Measurements from ENCODE around the gene BEAN1.

Gene BEAN1

DNA sequence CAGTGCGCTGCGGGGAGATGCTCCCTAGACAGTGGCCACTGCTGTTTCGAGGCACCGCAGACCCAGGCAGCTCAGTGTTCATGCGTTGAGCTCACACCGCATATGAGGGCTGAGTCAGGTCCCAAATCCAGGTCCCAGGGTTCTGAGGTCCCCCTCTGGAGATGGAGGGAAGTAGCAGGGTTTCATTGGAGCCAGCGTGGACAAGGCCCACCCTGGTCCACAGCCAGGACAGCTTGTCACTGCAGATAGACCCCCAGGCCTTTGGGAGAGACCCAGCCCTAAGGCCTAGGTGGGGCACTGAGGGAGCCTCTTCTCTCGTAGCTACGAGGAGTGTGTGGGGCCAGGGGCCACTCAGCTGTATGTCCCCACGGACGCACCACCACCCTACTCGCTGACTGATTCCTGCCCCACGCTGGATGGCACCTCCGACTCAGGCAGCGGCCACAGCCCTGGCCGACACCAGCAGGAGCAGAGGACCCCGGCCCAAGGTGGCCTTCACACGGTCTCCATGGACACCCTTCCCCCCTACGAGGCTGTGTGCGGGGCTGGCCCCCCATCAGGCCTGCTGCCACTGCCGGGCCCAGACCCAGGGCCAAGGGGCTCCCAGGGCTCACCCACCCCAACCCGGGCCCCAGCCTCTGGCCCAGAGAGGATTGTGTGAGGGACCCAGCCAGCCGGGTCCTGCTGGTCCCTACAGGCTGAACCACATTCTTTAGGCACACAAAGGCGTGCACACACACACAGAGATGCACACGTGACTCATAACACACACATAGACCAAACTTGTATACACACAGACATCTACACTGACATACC is 53.4 kb downstream of the BEAN1 start:
- no peak overlapping the region for H3K27ac ChIP-seq (ENCODE audit: low read depth, low read length)
- H3K9me3 ChIP-seq (ENCODE audit: control insufficient read depth in 5 of 5, low read length in 5 of 5), result no peaks in the 10 kb centered on the region
- H3K9ac ChIP-seq (ENCODE audit: low read length in 5 of 5), result peak overlapping the region in 1 of 5 donors; percentile 21
- peaks cover 0 to 7% (median 0%) of the 10 kb centered on the region in 5 donors for H3K36me3 ChIP-seq (ENCODE audit: control insufficient read depth in 5 of 5, insufficient read depth in 5 of 5, low read length in 5 of 5)
- H3K4me1 ChIP-seq (ENCODE audit: control insufficient read depth in 5 of 5, insufficient read depth in 5 of 5, low read length in 5 of 5), result peaks cover 0 to 28% (median 20%) of the 10 kb centered on the region in 5 donors
- H3K27me3 ChIP-seq (ENCODE audit: control insufficient read depth in 5 of 5, insufficient read depth in 4 of 5, low read length in 5 of 5), result no peaks in the 10 kb centered on the region
- H3K4me3 ChIP-seq (ENCODE audit: low read depth in 1 of 5, low read length in 5 of 5), result peak overlapping the region in 1 of 5 donors; percentile 30

DNA sequence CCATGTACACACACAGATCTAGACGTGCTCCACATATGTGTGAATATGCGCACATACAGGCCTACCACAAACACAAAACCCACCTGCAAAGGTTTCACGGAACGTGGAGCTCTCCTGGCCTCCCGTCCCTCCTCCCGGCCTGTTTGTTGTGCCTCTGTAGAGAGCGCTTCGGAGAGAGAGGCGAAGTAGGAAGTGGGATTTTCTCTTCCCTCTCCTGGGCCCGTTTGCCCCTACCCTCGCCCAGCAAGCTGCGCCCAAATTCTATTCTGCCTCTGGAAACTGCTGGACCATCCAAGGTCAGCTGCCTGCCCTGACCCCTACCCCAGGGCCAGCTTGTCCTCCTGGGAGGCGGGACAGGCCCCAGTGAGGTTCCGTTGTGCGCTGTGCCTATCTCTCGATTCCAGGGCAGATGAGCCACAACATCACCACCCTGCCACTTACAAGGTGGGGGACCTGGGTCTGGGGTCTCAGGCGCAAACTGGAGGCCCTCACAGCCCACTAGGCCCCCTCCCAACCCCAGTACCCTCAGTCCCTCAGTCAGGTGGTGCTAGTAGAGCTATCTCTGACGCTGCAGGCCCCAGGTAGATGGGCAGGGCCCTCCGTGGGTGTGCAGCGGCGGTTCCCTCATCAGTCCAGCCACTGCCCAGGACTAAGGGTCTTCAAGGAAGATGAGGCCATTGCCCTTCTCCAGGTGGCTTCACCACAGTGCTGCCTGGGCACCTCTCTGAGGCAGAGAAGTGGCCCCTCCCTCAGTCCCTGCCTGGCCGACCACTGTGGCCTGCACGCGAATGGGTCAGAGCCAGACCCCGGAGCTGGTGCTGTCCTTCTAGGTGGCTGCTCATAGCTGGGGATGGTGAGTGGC is 54.2 kb downstream of the BEAN1 start:
- peak overlapping the region in 1 of 5 donors; percentile 30 for H3K4me3 ChIP-seq (ENCODE audit: low read depth in 1 of 5, low read length in 5 of 5)
- peaks cover 0 to 8% (median 0%) of the 10 kb centered on the region in 5 donors for H3K36me3 ChIP-seq (ENCODE audit: control insufficient read depth in 5 of 5, insufficient read depth in 5 of 5, low read length in 5 of 5)
- peaks cover 0 to 32% (median 21%) of the 10 kb centered on the region in 5 donors for H3K4me1 ChIP-seq (ENCODE audit: control insufficient read depth in 5 of 5, insufficient read depth in 5 of 5, low read length in 5 of 5)
- no peak overlapping the region for H3K9ac ChIP-seq (ENCODE audit: low read length in 5 of 5)
- H3K27me3 ChIP-seq (ENCODE audit: control insufficient read depth in 5 of 5, insufficient read depth in 4 of 5, low read length in 5 of 5), result no peaks in the 10 kb centered on the region
- H3K27ac ChIP-seq (ENCODE audit: low read depth, low read length), result no peak overlapping the region
- H3K9me3 ChIP-seq (ENCODE audit: control insufficient read depth in 5 of 5, low read length in 5 of 5), result no peaks in the 10 kb centered on the region

DNA sequence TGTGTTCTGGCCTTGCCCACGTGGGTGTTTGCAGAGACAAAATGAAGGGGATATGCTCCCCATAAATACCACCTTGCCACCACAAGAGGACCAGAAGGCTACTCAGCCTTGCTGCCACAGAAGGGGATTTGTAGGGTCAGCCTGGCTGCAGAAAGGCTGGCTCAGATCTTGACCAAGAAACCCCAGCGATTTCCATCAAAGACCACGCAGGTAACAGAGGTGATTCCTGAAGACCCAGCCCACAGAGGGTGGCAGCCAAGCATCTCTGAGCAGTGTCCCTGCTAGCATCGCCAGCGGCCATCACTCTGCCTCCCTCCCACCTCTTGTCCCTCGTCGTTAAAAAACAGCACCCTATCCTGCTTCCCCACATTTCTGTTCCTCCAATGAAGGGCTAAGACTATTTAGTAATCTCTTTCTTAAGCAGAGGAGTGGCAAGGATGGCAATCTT is 54.9 kb downstream of the BEAN1 start:
- Histone ChIP-seq H3K9me3 (ENCODE audit: control insufficient read depth in 5 of 5, low read length in 5 of 5) (no peaks in the 10 kb centered on the region), H3K9ac (ENCODE audit: low read length in 5 of 5) (no peak overlapping the region), H3K4me3 (ENCODE audit: low read depth in 1 of 5, low read length in 5 of 5) (no peak overlapping the region), H3K27me3 (ENCODE audit: control insufficient read depth in 5 of 5, insufficient read depth in 4 of 5, low read length in 5 of 5) (no peaks in the 10 kb centered on the region), H3K27ac (ENCODE audit: low read depth, low read length) (no peak overlapping the region), H3K4me1 (ENCODE audit: control insufficient read depth in 5 of 5, insufficient read depth in 5 of 5, low read length in 5 of 5) (peaks cover under 1 to 37% (median 28%) of the 10 kb centered on the region in 5 donors), H3K36me3 (ENCODE audit: control insufficient read depth in 5 of 5, insufficient read depth in 5 of 5, low read length in 5 of 5) (peaks cover 0 to 8% (median 0%) of the 10 kb centered on the region in 5 donors)

GRCh38 chr16:66483689-66484452 is 56.8 kb downstream of the BEAN1 start:
- peaks cover 9 to 39% (median 27%) of the 10 kb centered on the region in 5 donors for H3K4me1 ChIP-seq (ENCODE audit: control insufficient read depth in 5 of 5, insufficient read depth in 5 of 5, low read length in 5 of 5)
- H3K27ac ChIP-seq (ENCODE audit: low read depth, low read length), result no peak overlapping the region
- H3K9me3 ChIP-seq (ENCODE audit: control insufficient read depth in 5 of 5, low read length in 5 of 5), result no peaks in the 10 kb centered on the region
- no peaks in the 10 kb centered on the region for H3K27me3 ChIP-seq (ENCODE audit: control insufficient read depth in 5 of 5, insufficient read depth in 4 of 5, low read length in 5 of 5)
- H3K4me3 ChIP-seq (ENCODE audit: low read depth in 1 of 5, low read length in 5 of 5), result no peak overlapping the region
- H3K36me3 ChIP-seq (ENCODE audit: control insufficient read depth in 5 of 5, insufficient read depth in 5 of 5, low read length in 5 of 5), result peaks cover 0 to 8% (median 0%) of the 10 kb centered on the region in 5 donors
- no peak overlapping the region for H3K9ac ChIP-seq (ENCODE audit: low read length in 5 of 5)

DNA sequence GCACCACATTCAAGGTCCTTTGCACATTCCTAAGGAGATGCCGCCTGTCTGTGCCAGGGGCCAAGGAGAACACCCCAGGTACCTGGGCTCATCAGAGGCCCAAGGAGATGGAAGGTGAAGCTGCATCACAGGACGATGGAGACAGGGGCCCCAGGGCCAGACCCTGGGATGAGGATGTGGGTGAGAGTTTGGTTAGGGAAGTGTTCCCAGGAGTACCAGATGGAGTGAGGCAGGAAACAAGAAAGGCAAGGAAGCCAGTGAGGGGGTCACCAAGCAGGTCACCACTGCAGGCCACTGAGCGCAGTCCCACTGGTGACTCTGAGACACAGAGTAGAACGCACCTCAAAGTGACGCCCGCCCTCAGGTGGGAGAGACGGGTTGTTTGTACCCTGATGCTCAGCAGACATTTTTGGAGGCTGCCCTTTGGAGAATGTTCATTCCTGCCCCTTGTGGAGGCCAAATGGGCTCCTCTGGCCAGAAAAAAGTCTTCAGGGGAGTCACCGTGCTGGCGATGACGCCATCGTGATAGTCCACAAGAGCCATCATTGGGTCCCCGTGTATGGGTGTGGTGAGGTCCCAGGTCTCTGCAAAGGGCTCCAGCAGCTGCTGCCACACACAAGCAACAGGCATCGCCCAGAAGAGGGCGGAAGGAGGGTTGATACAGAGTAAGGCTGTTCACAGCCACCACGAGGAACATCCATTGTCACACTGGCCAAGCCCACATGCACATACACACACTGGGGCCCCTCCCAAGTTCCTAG is 57.5 kb downstream of the BEAN1 start:
- Histone ChIP-seq H3K4me1 (ENCODE audit: control insufficient read depth in 5 of 5, insufficient read depth in 5 of 5, low read length in 5 of 5) (peaks cover 9 to 35% (median 23%) of the 10 kb centered on the region in 5 donors), H3K36me3 (ENCODE audit: control insufficient read depth in 5 of 5, insufficient read depth in 5 of 5, low read length in 5 of 5) (peaks cover 0 to 8% (median 0%) of the 10 kb centered on the region in 5 donors), H3K9me3 (ENCODE audit: control insufficient read depth in 5 of 5, low read length in 5 of 5) (no peaks in the 10 kb centered on the region), H3K27ac (ENCODE audit: low read depth, low read length) (no peak overlapping the region), H3K27me3 (ENCODE audit: control insufficient read depth in 5 of 5, insufficient read depth in 4 of 5, low read length in 5 of 5) (no peaks in the 10 kb centered on the region), H3K9ac (ENCODE audit: low read length in 5 of 5) (no peak overlapping the region), H3K4me3 (ENCODE audit: low read depth in 1 of 5, low read length in 5 of 5) (no peak overlapping the region)

DNA sequence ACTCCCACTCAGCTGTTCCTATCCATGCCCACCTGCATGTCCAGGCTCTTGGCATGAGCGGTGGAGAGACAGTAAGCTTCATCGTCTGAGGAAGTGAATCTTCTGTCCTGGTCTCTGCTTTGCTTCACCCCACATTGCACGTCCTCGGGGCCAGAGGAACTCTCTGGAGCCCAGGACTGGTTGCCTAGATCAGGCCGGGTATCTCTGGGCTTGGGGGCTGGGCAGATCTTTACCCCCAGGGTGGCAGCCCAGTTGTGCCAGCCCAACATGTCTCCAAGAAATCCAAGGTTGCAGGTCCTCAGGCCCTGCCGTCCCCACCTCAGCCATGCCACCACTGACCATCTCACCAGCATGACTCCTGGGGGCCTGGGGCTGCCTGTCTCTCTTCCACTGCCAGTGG is 58.3 kb downstream of the BEAN1 start:
- Histone ChIP-seq H3K9me3 (ENCODE audit: control insufficient read depth in 5 of 5, low read length in 5 of 5) (no peaks in the 10 kb centered on the region), H3K4me3 (ENCODE audit: low read depth in 1 of 5, low read length in 5 of 5) (no peak overlapping the region), H3K27ac (ENCODE audit: low read depth, low read length) (no peak overlapping the region), H3K4me1 (ENCODE audit: control insufficient read depth in 5 of 5, insufficient read depth in 5 of 5, low read length in 5 of 5) (peaks cover 9 to 35% (median 23%) of the 10 kb centered on the region in 5 donors), H3K27me3 (ENCODE audit: control insufficient read depth in 5 of 5, insufficient read depth in 4 of 5, low read length in 5 of 5) (no peaks in the 10 kb centered on the region), H3K9ac (ENCODE audit: low read length in 5 of 5) (no peak overlapping the region), H3K36me3 (ENCODE audit: control insufficient read depth in 5 of 5, insufficient read depth in 5 of 5, low read length in 5 of 5) (peaks cover 0 to 8% (median 0%) of the 10 kb centered on the region in 5 donors)

- no peak overlapping the region for H3K27ac ChIP-seq (ENCODE audit: low read depth, low read length)
These were observed 59.2 kb downstream of the BEAN1 start for GRCh38 chr16:66486199-66486772.

DNA sequence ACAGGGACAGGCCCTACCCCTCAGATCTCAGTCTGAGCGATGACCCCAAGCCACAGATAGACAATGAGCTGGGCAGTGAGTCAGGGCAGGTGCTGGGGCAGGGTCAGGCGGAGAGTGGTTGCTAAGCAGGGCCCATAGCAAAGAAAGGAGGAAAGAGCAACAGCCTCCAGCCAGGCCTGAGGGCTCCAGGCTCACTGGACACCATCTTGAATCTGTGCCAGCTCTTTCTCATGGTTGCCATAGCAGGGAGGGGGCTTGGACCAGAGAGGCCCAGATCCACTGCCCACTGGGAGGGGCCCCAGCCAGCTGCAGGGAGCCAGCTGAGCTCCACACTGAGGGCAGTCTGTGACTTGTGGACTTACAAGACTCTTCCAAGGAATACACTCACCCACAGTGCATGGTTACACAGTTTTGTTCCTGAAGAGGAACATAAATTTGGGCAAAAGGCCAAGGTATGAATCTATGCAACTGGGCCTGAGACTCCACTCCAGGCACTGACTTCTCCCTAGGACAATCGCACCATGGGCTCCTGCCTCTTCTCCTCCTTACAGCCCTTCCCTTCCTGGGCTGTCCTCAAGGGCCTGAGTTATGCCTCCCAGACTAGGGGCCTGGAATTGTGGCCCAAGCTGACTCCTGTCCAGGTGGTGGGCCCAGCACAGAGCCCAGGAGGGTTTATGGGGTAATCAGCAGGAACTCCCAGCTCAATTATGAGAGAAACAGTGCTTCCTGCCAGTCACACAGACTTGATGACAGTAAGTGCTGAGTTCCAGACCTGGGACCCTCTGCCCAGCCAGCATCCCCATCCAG is 59.9 kb downstream of the BEAN1 start:
- Histone ChIP-seq H3K9me3 (ENCODE audit: control insufficient read depth in 5 of 5, low read length in 5 of 5) (no peaks in the 10 kb centered on the region), H3K4me3 (ENCODE audit: low read depth in 1 of 5, low read length in 5 of 5) (no peak overlapping the region), H3K27ac (ENCODE audit: low read depth, low read length) (no peak overlapping the region), H3K27me3 (ENCODE audit: control insufficient read depth in 5 of 5, insufficient read depth in 4 of 5, low read length in 5 of 5) (no peaks in the 10 kb centered on the region), H3K36me3 (ENCODE audit: control insufficient read depth in 5 of 5, insufficient read depth in 5 of 5, low read length in 5 of 5) (peaks cover 0 to 8% (median 0%) of the 10 kb centered on the region in 5 donors), H3K9ac (ENCODE audit: low read length in 5 of 5) (peak overlapping the region in 3 of 5 donors; percentile 34 to 38 (median 37)), H3K4me1 (ENCODE audit: control insufficient read depth in 5 of 5, insufficient read depth in 5 of 5, low read length in 5 of 5) (peaks cover 9 to 36% (median 23%) of the 10 kb centered on the region in 5 donors)

More at GRCh38 chr16:66486199-66486772, 59.2 kb downstream of the BEAN1 start:
- no peaks in the 10 kb centered on the region for H3K27me3 ChIP-seq (ENCODE audit: control insufficient read depth in 5 of 5, insufficient read depth in 4 of 5, low read length in 5 of 5)
- H3K4me1 ChIP-seq (ENCODE audit: control insufficient read depth in 5 of 5, insufficient read depth in 5 of 5, low read length in 5 of 5), result peaks cover 9 to 37% (median 23%) of the 10 kb centered on the region in 5 donors
- H3K9ac ChIP-seq (ENCODE audit: low read length in 5 of 5), result peak overlapping the region in 2 of 5 donors; percentile 34 to 37
- peaks cover 0 to 8% (median 0%) of the 10 kb centered on the region in 5 donors for H3K36me3 ChIP-seq (ENCODE audit: control insufficient read depth in 5 of 5, insufficient read depth in 5 of 5, low read length in 5 of 5)
- H3K4me3 ChIP-seq (ENCODE audit: low read depth in 1 of 5, low read length in 5 of 5), result no peak overlapping the region
- H3K9me3 ChIP-seq (ENCODE audit: control insufficient read depth in 5 of 5, low read length in 5 of 5), result no peaks in the 10 kb centered on the region

Data from subcutaneous abdominal adipose tissue (tissue), 5 donors.